HG02981 (cell line): ENCODE data around the gene SH3PXD2A.

Experiments
- ATAC-seq: cut with Tn5 transposase; IDR thresholded peaks from one replicate; pipeline ENCODE4 v1.9.1; 2021; ENCODE audit warnings: mild to moderate bottlenecking, moderate library complexity; ENCODE audit not compliant: unreplicated experiment

SH3PXD2A gene

DNA sequence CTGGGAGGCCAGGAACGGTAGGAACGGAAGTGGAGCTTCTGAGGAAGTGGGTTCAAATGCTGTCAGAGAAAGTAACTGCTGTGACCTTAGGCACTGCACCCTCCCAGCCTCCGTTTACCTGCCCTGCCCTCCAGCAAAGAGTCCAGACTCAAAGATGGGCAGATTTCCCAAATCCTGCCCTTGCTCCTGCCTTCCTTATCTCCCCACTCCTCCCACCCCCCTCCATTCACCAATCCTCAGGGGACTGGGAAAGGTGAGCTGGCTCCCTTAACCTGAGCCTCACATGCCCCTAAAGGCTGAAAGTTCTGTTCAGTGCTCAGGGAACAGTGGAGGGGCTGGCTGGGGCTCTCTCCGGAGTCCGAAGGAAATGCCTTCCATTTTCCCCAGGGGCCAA is 161.6 kb downstream of the SH3PXD2A start:
- no peak for ATAC-seq

DNA sequence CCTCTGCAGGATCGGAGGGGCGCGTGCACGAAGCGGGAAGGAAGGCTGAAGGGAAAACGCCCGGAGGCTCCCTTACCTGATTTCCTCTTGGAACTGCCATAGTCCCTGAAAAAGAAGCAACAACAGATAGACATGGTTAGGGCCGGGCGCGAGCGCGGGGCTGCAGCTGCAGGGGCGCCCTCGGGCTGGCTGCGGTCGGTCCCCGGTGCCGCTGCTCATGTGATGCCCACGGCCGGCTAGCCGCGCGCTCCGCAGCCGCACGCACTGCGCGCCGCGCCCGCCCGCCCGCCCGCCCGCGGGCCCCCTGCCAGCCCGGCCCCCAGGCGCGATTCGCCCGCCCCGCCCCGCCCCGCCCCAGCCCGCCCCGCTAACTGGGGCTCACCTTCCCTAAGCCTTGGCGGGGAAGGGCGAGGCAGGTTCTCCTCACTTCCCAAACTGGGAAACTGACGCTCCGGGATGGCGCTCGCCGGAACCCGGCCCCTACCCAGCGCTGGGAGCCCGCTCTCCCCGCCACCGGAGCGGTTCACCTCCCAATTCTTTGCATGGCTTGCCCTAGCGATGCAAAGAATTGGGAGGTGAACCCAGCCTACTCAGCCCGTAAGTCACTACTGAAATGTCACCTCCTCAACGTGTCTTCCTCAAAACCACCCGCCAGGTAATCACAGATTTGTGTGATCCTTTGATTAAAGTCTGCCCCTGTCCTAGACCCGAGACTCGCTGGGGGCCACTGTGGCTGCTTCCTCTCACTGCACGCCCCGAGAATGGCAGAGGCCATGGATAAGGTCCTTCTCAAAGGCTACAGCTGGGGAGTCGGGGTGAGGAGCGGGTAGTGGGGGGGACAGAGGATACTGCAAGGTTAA is 162.2 kb downstream of the SH3PXD2A start:
- ATAC-seq, result no peak

DNA sequence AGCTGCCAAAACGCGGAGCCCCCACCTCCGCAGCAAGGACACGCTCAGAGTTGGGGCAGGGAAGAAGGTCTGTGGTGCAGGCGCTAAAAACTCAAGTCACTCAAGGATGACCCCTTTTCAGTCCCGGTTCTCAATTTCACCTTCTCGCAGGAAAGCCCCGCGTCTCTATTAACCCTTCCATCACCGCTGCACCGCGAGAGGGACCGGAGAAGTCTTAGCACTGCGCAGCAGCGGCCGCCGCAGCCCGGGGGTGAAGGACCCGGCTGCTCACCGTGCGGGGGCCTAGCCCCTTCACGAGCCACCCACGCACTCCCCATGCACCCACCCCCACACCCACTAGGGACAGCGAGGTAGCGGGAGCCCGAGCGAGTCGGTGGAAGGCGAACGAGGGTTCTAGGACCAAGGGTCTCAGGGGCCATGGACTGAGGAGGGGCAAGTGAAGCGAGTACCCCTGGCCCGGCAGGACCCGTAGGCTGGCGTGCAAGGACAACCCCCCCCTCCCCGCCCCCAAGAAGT is 162.9 kb downstream of the SH3PXD2A start:
- ATAC-seq, result peak; percentile 48

DNA sequence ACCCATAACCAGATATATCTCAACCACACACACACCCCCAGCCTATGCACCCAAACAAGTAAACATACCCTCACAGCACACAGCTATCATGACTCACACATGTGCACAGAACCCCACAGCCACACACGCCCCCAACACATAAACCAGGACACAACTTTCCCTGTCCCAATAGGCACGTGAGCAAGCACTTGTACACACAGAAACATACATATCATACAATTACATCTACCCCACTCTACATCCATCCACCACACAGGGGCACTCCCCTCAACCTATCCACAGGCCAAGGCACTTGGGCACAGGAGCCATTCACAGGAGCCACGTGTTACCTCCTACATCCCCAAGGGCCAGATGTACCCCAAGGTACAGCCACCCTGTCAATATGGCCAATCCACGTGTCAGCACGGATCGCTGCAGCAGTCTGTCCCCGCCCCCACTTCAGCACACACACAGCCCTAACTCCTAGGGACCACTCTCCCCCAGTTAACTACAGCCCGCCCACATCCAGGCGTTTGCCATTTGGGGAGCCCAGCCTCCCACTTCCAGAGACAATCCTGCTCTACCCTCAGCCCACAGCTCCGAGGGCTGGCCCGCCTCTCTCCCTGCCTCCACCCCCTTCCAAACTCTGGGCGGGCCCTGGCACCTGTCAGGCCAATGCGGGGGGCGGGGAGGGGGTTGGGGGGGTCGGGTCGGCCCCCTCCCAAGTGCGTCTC is 163.5 kb downstream of the SH3PXD2A start:
- peak; percentile 29 for ATAC-seq

DNA sequence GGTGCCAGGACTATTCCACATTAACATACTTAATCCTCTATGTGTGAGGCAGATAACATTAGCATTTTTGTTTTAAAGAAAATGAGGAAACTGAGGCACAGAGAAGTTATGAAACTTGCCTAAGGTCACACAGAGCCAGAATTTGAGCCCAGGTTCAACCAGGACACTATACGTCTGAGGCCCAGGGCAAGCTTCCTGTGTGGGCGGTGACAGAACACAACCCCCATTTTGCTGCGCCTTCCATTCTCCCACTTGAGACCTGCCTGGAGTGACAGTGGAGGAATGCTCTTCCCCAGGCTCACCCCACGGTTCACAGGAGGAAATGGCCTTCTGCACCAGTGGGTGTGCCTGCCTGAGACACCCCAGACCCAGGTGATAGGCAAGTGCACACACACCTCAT is 164.1 kb downstream of the SH3PXD2A start:
- no peak for ATAC-seq

DNA sequence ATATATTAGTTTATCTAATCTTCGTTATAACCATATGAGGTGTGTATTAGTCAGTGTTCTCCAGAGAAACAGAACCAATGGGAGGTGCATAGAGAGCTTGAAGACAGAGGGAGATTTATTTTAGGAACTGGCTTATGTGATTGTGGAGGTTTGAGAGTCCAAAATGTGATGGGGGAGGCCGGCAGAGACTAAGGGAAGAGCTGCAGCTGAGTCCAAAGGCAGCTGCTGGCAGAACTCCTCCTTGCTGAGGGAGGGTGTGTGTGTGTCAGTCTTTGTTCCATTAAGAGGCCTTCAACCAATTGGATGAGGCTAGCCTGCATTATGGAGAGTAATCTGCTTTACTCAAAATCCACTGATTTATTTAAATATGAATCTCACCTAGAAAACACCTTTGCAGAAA is 165.1 kb downstream of the SH3PXD2A start:
- no peak for ATAC-seq

DNA sequence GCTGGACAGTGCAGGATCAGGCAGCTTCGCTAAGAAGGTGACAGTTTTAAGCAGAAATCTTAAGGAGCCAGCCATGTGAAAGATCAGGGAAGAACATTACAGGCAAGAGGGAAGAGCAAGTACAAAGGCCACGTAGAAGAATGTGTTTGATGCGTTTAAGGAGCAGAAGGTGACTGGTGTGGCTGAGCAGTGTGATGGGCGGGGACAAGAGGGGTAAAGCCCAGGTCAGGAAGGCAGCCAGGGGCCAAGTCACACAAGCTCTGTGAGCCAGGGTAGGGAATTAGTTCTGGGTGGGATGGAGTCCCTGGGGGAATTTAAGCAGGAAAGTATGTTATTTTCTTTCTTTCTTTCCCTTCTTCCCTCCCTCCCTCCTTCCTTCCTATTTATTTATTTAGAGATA is 166.9 kb downstream of the SH3PXD2A start:
- ATAC-seq, result no peak

DNA sequence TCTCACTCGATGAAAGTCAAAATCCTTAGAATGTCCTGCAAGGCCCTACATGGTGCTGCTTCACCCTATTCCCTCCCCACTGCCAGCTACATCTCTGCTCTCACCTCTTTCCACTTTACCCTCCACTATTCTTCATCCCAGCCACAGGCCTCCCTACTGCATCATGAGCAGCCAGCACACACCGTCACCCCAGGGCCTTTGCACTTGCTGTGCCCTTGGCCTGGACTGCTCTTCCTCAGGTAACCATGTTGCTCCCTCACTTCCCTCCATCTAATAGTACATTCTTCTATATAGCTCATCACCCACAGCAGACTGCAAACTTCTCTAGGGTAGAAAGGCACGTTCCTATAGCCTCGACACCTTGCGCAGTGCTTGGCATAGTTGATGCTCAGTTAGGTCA is 167.7 kb downstream of the SH3PXD2A start:
- ATAC-seq, result no peak

DNA sequence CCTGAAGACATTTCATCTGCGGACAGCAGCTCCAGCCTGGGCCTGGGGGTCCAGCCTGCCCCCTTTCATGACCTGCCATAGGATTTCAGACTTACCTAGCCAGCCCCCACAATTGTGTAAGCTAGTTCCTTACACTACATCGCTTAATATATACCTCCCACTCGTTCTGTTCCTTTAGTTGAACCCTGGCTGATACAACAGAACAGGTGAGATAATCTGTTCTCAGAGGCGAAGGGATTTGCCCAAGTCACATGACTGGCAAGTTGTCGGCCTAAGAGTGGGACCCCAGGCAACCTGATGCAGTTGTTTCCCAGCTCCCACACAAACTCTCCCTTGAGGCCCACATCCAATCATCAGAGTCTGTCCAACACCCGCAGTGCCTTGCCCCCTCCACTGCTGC is 168.2 kb downstream of the SH3PXD2A start:
- no peak for ATAC-seq

DNA sequence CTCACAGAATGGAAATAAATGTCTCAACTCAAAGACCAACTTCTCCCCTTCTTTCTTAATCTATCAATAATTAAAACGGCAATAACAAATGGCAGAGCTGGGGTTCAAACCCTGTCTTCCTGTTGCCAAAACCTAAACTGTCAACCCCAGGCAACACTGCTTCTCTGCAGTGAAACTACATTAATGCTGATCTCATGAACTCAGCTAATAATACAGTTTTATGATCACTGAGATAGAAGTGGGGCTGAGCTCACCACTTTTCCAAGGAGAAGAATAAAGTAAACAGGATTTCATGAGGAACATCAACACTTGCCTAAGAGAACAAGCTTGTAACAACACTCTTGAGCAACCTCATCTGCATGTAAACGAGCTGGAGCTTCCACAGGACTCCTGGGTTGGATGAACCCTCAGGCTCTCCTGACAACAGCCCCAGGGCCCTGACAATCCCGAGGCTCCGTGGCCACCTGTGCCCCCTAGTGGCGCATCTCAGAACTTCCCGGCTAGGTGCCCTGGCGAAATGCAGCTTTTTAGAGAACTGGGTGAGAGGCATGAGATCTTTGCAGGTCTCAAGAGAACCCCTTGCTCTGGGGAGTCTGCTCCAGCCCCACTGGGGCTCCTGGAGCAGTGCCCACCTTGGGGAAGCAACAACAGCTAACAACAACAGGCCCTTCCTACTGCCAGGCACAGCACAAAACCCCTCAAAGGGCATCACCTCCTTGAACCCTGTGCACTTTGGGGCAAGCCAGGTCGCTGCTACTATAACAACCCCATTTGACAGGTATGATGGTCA is 169.3 kb downstream of the SH3PXD2A start:
- peak; percentile 73 for ATAC-seq

DNA sequence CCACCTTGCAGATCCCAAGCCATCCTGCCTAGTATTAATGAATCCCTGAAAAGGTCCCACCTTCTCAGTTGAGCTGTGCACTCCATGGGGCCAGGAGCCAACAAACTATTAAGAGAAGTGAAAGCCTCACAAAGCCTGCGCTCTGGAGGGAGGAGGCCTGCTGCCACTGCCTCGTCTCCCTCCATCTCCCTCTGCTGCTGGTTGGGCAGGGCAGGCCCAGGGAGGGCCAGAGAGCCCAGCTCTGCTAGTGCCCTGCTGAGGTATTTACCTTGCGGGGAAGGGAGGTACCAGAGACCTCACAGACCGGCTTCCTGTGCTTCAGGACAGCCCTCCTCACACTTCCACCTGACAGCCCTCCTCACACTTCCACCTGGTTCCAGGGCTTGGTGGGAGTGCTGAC is 171.5 kb downstream of the SH3PXD2A start:
- ATAC-seq, result no peak

DNA sequence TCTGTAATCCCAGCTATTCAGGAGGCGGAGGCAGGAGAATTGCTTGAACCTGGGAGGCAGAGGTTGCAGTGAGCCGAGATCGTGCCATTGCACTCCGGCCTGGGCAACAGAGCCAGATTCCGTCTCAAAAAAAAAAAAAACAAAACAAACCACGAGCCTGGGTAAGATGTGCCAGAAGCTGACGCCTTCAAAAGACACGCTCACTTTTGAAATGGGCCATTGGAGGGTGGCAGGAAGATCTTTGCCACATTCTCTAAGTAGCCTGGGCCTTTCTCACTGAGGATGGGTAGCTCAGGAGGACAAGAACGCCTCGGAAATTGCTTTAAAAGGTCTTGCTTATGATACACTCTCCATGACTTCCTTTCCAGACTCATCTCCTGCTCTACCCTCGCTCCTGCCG is 172.7 kb downstream of the SH3PXD2A start:
- no peak for ATAC-seq

DNA sequence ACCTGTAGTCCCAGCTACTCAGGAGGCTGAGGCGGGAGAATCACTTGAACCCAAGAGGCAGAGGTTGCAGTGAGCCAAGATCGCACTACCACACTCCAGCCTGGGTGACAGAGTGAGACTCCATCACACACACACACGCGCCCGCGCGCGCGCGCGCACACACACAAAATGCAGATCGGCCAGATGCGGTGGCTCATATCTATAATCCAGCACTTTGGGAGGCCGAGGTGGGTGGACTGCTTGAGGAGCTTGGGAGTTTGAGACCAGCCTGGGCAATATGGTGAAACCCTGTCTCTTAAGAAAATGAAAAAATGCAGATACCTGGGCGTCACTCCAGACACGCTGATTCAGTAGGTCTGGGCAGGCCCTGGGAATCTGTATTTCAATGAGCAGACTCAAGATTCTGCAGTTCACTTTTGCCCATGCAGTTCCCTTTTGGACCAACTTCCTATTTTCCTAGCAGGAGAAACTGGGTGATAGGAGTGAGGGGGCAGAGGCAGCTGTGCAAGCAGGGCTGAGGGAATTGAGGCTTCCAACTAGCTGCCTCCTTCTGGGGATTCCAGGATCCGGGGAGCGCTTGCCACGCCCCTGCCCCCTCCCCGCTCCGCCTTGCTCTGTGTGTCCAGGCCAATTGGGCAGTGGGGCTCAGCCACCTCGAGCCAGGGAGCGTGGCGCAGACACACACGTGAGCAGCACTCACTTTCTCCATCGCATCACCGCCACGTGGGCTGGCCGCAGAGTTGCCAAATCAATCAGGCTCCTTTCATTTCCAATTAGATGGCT is 173.6 kb downstream of the SH3PXD2A start:
- no peak for ATAC-seq

DNA sequence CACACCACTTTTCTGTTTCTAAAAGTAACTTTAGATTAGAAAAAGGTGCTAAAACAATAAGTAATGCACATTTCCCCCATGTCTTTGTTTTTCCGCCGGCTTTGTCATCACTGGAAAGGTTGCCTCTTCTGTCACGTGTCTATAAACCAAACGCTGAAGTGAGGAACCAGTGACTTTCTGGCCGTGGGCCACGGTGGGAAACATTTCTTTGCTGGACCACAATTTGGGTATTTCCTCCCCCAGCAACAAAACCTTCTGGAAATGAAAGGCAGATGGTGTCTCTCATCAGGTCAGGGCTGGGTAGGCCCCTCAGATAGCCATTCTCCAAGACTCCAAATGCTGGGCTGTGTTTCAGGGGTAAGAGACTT is 174.5 kb downstream of the SH3PXD2A start:
- no peak for ATAC-seq

DNA sequence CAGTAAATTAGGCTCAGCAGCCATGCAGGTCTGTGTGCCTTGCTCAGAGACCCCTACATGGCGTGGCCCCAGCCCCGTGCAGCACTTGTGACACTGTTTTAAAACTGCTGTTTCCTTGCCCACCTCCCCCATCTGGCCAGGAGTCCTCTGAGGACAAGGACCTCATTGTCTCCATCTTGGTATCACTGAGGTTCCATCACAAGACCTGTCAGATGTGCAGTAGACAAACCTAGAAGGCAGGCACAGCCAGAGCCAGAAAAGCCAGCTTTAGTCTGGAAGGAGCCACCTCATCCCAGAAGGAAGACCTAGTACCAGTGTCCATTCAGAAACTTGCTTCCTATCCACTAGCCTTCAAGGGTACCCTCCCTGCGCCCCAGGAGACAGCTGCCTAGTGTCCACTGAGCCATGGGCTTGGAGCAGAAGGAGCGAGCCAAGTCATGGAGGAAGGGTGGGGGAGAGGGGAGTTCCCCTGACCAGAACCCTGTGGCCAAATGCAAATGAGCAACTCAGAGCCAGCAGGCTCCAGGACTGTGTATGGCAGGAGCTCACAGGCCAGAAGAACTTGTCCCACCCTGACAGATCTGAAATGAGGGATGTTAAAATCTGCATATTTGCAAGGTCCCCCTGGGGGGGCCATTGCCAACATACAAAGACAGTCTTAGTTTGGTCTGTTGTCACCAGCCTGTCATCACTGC is 176.1 kb downstream of the SH3PXD2A start:
- ATAC-seq, result peak; percentile 81

DNA sequence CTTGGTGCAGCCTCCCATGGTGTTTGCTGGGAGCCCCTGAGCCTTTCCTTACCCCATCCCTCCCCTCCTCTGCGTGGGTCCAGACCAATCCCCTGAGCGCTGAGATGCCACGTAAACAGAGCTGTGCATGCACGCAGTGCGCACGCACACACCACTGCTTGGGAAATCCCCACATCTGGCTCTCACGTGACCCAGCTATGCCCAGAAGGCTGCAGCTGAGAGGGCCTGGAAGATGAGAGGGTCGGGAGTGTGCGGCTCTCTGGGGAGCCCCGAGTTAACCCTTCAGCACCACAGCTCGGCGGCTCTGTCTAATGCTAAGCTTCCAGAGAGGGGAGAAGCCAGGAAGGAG is 177.2 kb downstream of the SH3PXD2A start:
- peak; percentile 85 for ATAC-seq

DNA sequence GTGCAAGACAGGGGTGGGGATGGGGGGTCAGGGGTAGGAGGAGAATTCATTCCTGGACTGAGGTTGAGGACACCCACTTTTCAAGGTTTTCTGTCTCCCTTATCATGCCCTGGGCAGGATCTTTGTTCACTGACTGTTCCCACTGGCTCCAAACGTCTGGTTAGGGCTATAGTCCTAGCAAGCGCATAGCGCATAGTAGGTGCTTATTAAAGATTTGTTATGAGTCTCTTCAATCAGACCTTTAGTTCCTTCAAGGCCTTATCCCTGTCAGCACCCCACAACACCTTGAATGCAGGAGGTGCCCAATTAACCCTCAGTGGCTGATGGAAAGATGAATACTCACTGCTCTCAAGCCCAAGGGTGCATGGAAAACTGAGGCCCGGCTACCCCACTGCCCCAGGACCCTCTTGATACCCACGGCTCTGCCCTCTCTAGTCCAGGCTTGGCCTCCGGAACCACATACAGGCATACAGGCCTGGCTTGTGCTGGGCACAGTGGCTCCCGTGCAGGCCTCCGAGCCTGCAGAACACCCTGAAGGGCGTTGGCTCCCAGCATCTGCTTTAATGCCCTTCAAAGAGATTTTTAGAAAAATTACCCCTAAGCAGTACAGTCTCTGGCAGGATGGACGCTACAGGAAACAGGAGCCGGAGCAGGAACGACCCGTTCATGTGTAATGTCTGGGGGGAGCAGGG is 177.7 kb downstream of the SH3PXD2A start:
- no peak for ATAC-seq

DNA sequence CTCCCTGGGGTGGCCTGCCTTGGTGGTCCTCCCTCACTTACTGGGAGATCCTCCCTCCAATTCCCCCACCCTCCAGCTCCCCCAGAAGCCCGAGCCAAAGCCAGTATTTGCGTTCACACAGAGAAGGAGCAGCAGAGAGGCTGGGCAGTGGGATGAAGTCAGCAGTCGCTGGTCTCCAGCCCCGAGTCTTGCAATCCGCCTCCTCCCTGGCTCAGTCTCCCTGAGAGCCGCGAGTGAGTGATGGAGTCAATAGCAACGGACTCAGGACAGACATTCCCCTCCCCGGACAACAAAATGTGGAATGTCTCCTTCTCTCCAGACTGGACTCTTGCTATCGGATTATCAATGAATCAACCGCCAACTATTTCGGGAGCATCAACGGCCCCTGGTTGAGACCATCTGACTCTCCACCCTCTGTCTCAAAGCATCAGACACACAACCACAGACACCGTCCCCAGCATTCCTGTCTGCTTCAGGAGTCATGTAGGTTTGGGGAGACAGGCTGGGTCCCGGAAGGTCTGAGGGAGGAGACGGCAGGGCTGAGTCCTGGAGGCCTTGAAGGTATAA is 178.4 kb downstream of the SH3PXD2A start:
- no peak for ATAC-seq

DNA sequence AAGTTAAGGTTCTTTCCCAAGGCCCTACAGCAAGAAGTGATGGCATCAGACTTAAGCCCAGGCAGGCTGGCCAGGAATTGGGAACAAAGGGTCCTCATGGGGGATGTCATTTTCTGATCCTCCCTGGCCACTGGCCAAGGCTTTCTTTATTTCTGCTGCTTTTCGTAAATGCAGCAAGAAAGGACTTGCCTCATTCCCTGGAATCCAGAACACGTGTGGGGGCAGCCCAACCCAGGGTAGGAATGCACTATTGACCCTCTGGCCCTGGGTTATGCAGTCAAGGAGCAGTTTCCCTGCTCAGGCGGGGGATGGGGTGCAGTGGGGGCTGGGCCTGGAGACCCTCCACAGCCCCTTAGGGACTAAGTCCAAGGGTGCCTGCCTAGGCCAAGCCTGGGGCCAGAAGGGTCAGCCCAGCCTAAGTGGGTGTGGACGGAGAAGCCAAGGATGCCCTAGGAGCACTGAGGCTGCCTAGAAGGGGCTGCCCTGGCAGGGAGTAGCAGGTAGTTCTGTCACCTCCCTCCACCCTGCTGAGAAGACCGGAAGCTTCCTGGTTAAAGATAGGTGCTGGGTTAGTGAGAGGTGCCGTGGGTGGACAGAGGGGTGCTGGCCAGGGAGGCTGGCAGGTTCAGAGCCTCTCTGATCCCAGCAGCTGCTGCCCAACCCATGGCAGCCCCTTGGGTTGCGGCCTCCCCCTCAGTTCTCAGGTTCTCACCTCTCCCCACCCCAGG is 179.2 kb downstream of the SH3PXD2A start:
- no peak for ATAC-seq
